ENCODE results near the gene ZNF292. TPM values are rescaled to one million over a fixed set of nuclear protein-coding genes. Genes with fewer than 3 reads are reported as not detected.

ZNF292 gene
- polyA plus RNA-seq, 1 donor: 23.9 TPM

GRCh38 chr6:87203448-87204023 lies 48.2 kb downstream of the ZNF292 start:
- Histone ChIP-seq H3K4me1 (ENCODE audit: control insufficient read depth, insufficient read depth, low read length) (no peaks in the 10 kb centered on the region), H3K27ac (ENCODE audit: low read length) (no peak overlapping the region), H3K4me3 (ENCODE audit: low read length) (no peak overlapping the region), H3K27me3 (ENCODE audit: control insufficient read depth, insufficient read depth, low read length) (no peaks in the 10 kb centered on the region), H3K36me3 (ENCODE audit: control insufficient read depth, insufficient read depth, low read length) (peaks cover 11% of the 10 kb centered on the region), H3K9me3 (ENCODE audit: control insufficient read depth, low read depth, low read length) (no peaks in the 10 kb centered on the region)
- DNase-seq: no peak
- WGBS (ENCODE audit: insufficient coverage, low lambda C conversion rate): 94% methylated on average over 2 of the region's 4 CpGs

- Histone ChIP-seq H3K27ac (ENCODE audit: low read length) (no peak overlapping the region), H3K9me3 (ENCODE audit: control insufficient read depth, low read depth, low read length) (no peaks in the 10 kb centered on the region), H3K4me3 (ENCODE audit: low read length) (no peak overlapping the region), H3K4me1 (ENCODE audit: control insufficient read depth, insufficient read depth, low read length) (no peaks in the 10 kb centered on the region), H3K27me3 (ENCODE audit: control insufficient read depth, insufficient read depth, low read length) (no peaks in the 10 kb centered on the region), H3K36me3 (ENCODE audit: control insufficient read depth, insufficient read depth, low read length) (peaks cover 7% of the 10 kb centered on the region)
- WGBS (ENCODE audit: insufficient coverage, low lambda C conversion rate): 41% methylated on average over 3 of the region's 3 CpGs
- DNase-seq: no peak
These were observed 54.4 kb downstream of the ZNF292 start for GRCh38 chr6:87209812-87210211.

GRCh38 chr6:87210979-87211378 lies 55.6 kb downstream of the ZNF292 start:
- no peak for DNase-seq
- Histone ChIP-seq H3K4me3 (ENCODE audit: low read length) (no peak overlapping the region), H3K27ac (ENCODE audit: low read length) (no peak overlapping the region), H3K36me3 (ENCODE audit: control insufficient read depth, insufficient read depth, low read length) (peaks cover 5% of the 10 kb centered on the region), H3K27me3 (ENCODE audit: control insufficient read depth, insufficient read depth, low read length) (no peaks in the 10 kb centered on the region), H3K9me3 (ENCODE audit: control insufficient read depth, low read depth, low read length) (no peaks in the 10 kb centered on the region), H3K4me1 (ENCODE audit: control insufficient read depth, insufficient read depth, low read length) (no peaks in the 10 kb centered on the region)
- no CpG with 5 or more reads among the region's 1 CpG for WGBS (ENCODE audit: insufficient coverage, low lambda C conversion rate)

- Histone ChIP-seq H3K4me3 (ENCODE audit: low read length) (no peak overlapping the region), H3K9me3 (ENCODE audit: control insufficient read depth, low read depth, low read length) (no peaks in the 10 kb centered on the region), H3K36me3 (ENCODE audit: control insufficient read depth, insufficient read depth, low read length) (peaks cover 14% of the 10 kb centered on the region), H3K4me1 (ENCODE audit: control insufficient read depth, insufficient read depth, low read length) (no peaks in the 10 kb centered on the region), H3K27me3 (ENCODE audit: control insufficient read depth, insufficient read depth, low read length) (no peaks in the 10 kb centered on the region), H3K27ac (ENCODE audit: low read length) (no peak overlapping the region)
- no peak for DNase-seq
These were observed 57.2 kb downstream of the ZNF292 start for GRCh38 chr6:87212596-87212995.

GRCh38 chr6:87213364-87213763 lies 58.0 kb downstream of the ZNF292 start:
- Histone ChIP-seq H3K4me3 (ENCODE audit: low read length) (no peak overlapping the region), H3K27ac (ENCODE audit: low read length) (peak overlapping the region; percentile 2), H3K4me1 (ENCODE audit: control insufficient read depth, insufficient read depth, low read length) (no peaks in the 10 kb centered on the region), H3K36me3 (ENCODE audit: control insufficient read depth, insufficient read depth, low read length) (peaks cover 18% of the 10 kb centered on the region), H3K9me3 (ENCODE audit: control insufficient read depth, low read depth, low read length) (no peaks in the 10 kb centered on the region), H3K27me3 (ENCODE audit: control insufficient read depth, insufficient read depth, low read length) (no peaks in the 10 kb centered on the region)
- WGBS (ENCODE audit: insufficient coverage, low lambda C conversion rate): 57% methylated on average over 1 of the region's 5 CpGs
- peak; percentile 39 to 71 for DNase-seq

GRCh38 chr6:87214831-87215230 lies 59.5 kb downstream of the ZNF292 start:
- Histone ChIP-seq H3K4me1 (ENCODE audit: control insufficient read depth, insufficient read depth, low read length) (no peaks in the 10 kb centered on the region), H3K36me3 (ENCODE audit: control insufficient read depth, insufficient read depth, low read length) (peaks cover 31% of the 10 kb centered on the region), H3K9me3 (ENCODE audit: control insufficient read depth, low read depth, low read length) (no peaks in the 10 kb centered on the region), H3K27ac (ENCODE audit: low read length) (no peak overlapping the region), H3K27me3 (ENCODE audit: control insufficient read depth, insufficient read depth, low read length) (no peaks in the 10 kb centered on the region), H3K4me3 (ENCODE audit: low read length) (no peak overlapping the region)
- no peak for DNase-seq

GRCh38 chr6:87220997-87221396 lies 65.6 kb downstream of the ZNF292 start:
- peaks cover 53% of the 10 kb centered on the region for H3K36me3 ChIP-seq (ENCODE audit: control insufficient read depth, insufficient read depth, low read length)
- DNase-seq: no peak
- no CpG with 5 or more reads among the region's 1 CpG for WGBS (ENCODE audit: insufficient coverage, low lambda C conversion rate)

GRCh38 chr6:87222676-87223075 lies 67.3 kb downstream of the ZNF292 start:
- Histone ChIP-seq H3K36me3 (ENCODE audit: control insufficient read depth, insufficient read depth, low read length) (peaks cover 41% of the 10 kb centered on the region), H3K27ac (ENCODE audit: low read length) (no peak overlapping the region), H3K4me1 (ENCODE audit: control insufficient read depth, insufficient read depth, low read length) (no peaks in the 10 kb centered on the region), H3K4me3 (ENCODE audit: low read length) (no peak overlapping the region), H3K9me3 (ENCODE audit: control insufficient read depth, low read depth, low read length) (no peaks in the 10 kb centered on the region), H3K27me3 (ENCODE audit: control insufficient read depth, insufficient read depth, low read length) (no peaks in the 10 kb centered on the region)
- DNase-seq: no peak
- 100% methylated on average over 1 of the region's 1 CpG for WGBS (ENCODE audit: insufficient coverage, low lambda C conversion rate)

More at GRCh38 chr6:87220997-87221396, 65.6 kb downstream of the ZNF292 start:
- H3K4me1 ChIP-seq (ENCODE audit: control insufficient read depth, insufficient read depth, low read length): no peaks in the 10 kb centered on the region
- H3K4me3 ChIP-seq (ENCODE audit: low read length): no peak overlapping the region
- no peaks in the 10 kb centered on the region for H3K27me3 ChIP-seq (ENCODE audit: control insufficient read depth, insufficient read depth, low read length)
- no peaks in the 10 kb centered on the region for H3K9me3 ChIP-seq (ENCODE audit: control insufficient read depth, low read depth, low read length)
- H3K27ac ChIP-seq (ENCODE audit: low read length): no peak overlapping the region

GRCh38 chr6:87224971-87225370 lies 69.6 kb downstream of the ZNF292 start:
- H3K27ac ChIP-seq (ENCODE audit: low read length): no peak overlapping the region
- DNase-seq: no peak
- no peaks in the 10 kb centered on the region for H3K9me3 ChIP-seq (ENCODE audit: control insufficient read depth, low read depth, low read length)
- no peaks in the 10 kb centered on the region for H3K27me3 ChIP-seq (ENCODE audit: control insufficient read depth, insufficient read depth, low read length)
- no peaks in the 10 kb centered on the region for H3K4me1 ChIP-seq (ENCODE audit: control insufficient read depth, insufficient read depth, low read length)
- H3K36me3 ChIP-seq (ENCODE audit: control insufficient read depth, insufficient read depth, low read length): peaks cover 27% of the 10 kb centered on the region
- no peak overlapping the region for H3K4me3 ChIP-seq (ENCODE audit: low read length)
- no CpG with 5 or more reads among the region's 1 CpG for WGBS (ENCODE audit: insufficient coverage, low lambda C conversion rate)

- Histone ChIP-seq H3K27me3 (ENCODE audit: control insufficient read depth, insufficient read depth, low read length) (no peaks in the 10 kb centered on the region), H3K36me3 (ENCODE audit: control insufficient read depth, insufficient read depth, low read length) (peaks cover 26% of the 10 kb centered on the region), H3K9me3 (ENCODE audit: control insufficient read depth, low read depth, low read length) (no peaks in the 10 kb centered on the region), H3K4me1 (ENCODE audit: control insufficient read depth, insufficient read depth, low read length) (no peaks in the 10 kb centered on the region), H3K27ac (ENCODE audit: low read length) (no peak overlapping the region), H3K4me3 (ENCODE audit: low read length) (no peak overlapping the region)
- no peak for DNase-seq
- 100% methylated on average over 2 of the region's 2 CpGs for WGBS (ENCODE audit: insufficient coverage, low lambda C conversion rate)
These were observed 70.1 kb downstream of the ZNF292 start for GRCh38 chr6:87225511-87225910.

GRCh38 chr6:87225937-87226336 lies 70.6 kb downstream of the ZNF292 start:
- Histone ChIP-seq H3K27me3 (ENCODE audit: control insufficient read depth, insufficient read depth, low read length) (no peaks in the 10 kb centered on the region), H3K27ac (ENCODE audit: low read length) (no peak overlapping the region), H3K9me3 (ENCODE audit: control insufficient read depth, low read depth, low read length) (no peaks in the 10 kb centered on the region), H3K4me3 (ENCODE audit: low read length) (no peak overlapping the region), H3K4me1 (ENCODE audit: control insufficient read depth, insufficient read depth, low read length) (no peaks in the 10 kb centered on the region), H3K36me3 (ENCODE audit: control insufficient read depth, insufficient read depth, low read length) (peaks cover 26% of the 10 kb centered on the region)
- DNase-seq: no peak

Measured in large intestine (tissue), 3 donors.